Stimulated activated CD4-positive, alpha-beta T cell treated with anti-CD3 and anti-CD28 coated beads, Interleukin-4, amount 100 ng/mL, for 1 hour (primary cell): ENCODE data around the gene CBY2.

ENCODE experiments used
- DNase-seq: peaks from one replicate; pipeline ENCODE4 v3.0.0-alpha.2; 2020

CBY2 gene

GRCh38 chr13:45702869-45703391 lies 810 bp downstream of the CBY2 start:
- DNase-seq: no peak

- DNase-seq: no peak
Observed at GRCh38 chr13:45704211-45704739, 2.2 kb downstream of the CBY2 start.

- DNase-seq: no peak
Observed at GRCh38 chr13:45704854-45705695, 3.0 kb downstream of the CBY2 start.

- DNase-seq: no peak
Observed at GRCh38 chr13:45705918-45706317, 3.8 kb downstream of the CBY2 start.

- no peak for DNase-seq
Observed at GRCh38 chr13:45707516-45708100, 5.5 kb downstream of the CBY2 start.

GRCh38 chr13:45711951-45712350 lies 9.8 kb downstream of the CBY2 start:
- no peak for DNase-seq

GRCh38 chr13:45713106-45713690 lies 11.1 kb downstream of the CBY2 start:
- DNase-seq: no peak

GRCh38 chr13:45713721-45714120 lies 11.6 kb downstream of the CBY2 start:
- DNase-seq: no peak

GRCh38 chr13:45714170-45714569 lies 12.1 kb downstream of the CBY2 start:
- no peak for DNase-seq

- no peak for DNase-seq
Observed at GRCh38 chr13:45715351-45715750, 13.2 kb downstream of the CBY2 start.

GRCh38 chr13:45717349-45717748 lies 15.2 kb downstream of the CBY2 start:
- no peak for DNase-seq

- no peak for DNase-seq
Observed at GRCh38 chr13:45718063-45718462, 15.9 kb downstream of the CBY2 start.

- DNase-seq: no peak
Observed at GRCh38 chr13:45718992-45719391, 16.9 kb downstream of the CBY2 start.

GRCh38 chr13:45721203-45721731 lies 19.1 kb downstream of the CBY2 start:
- DNase-seq: no peak

GRCh38 chr13:45723798-45724197 lies 21.7 kb downstream of the CBY2 start:
- no peak for DNase-seq

- DNase-seq: no peak
Observed at GRCh38 chr13:45728759-45729158, 26.6 kb downstream of the CBY2 start.

GRCh38 chr13:45731455-45731854 lies 29.3 kb downstream of the CBY2 start:
- DNase-seq: no peak

GRCh38 chr13:45732916-45733315 lies 30.8 kb downstream of the CBY2 start:
- no peak for DNase-seq

GRCh38 chr13:45733361-45733760 lies 31.2 kb downstream of the CBY2 start:
- DNase-seq: no peak

- DNase-seq: no peak
Observed at GRCh38 chr13:45737571-45738017, 35.5 kb downstream of the CBY2 start.

- no peak for DNase-seq
Observed at GRCh38 chr13:45742985-45743384, 40.9 kb downstream of the CBY2 start.

- DNase-seq: no peak
Observed at GRCh38 chr13:45744979-45745378, 42.9 kb downstream of the CBY2 start.

- DNase-seq: no peak
Observed at GRCh38 chr13:45747071-45747470, 45.0 kb downstream of the CBY2 start.
